Calu3 (cell line): ENCODE measurements around the gene FAM53A. TPM values are rescaled to one million over a fixed set of nuclear protein-coding genes. Genes with fewer than 3 reads are reported as not detected.
A peak's percentile ranks its signal among the peaks of the same experiment; 100 is the strongest.

Experiments used
- Bru-seq: library from RNA; stranded (reverse); fragments of 400-500 nt; gene quantifications from one replicate; lab custom pipeline; 2021; lab: Mats Ljungman, UMichigan
- BruChase-seq, 2 experiments: library from RNA; stranded (reverse); fragments of 400-500 nt; gene quantifications; one replicate each; lab custom pipeline; 2021; lab: Mats Ljungman, UMichigan
- BruUV-seq: library from RNA; stranded (reverse); fragments of 400-500 nt; replicated peaks from 2 replicates; lab custom pipeline; 2021; lab: Mats Ljungman, UMichigan
- CTCF ChIA-PET: fragments of 300-600 bp; sonication (Branson Sonifier 250); formaldehyde crosslinking; loops from one replicate; lab custom pipeline; 2022; ENCODE audit warnings: antibody characterized with exemption; lab: Charles Lee
- DNase-seq: peaks from one replicate; pipeline ENCODE4 v3.0.0; 2022
- H3K27ac Mint-ChIP-seq: one replicate; pipeline ENCODE4 v1.8.0; 2022; ENCODE audit warnings: mixed read lengths; ENCODE audit not compliant: unreplicated experiment
- H3K27me3 Mint-ChIP-seq: one replicate; pipeline ENCODE4 v1.8.0; 2022; ENCODE audit warnings: mixed read lengths; ENCODE audit not compliant: unreplicated experiment
- H3K36me3 Mint-ChIP-seq: one replicate; pipeline ENCODE4 v1.8.0; 2022; ENCODE audit warnings: mild to moderate bottlenecking, moderate library complexity, mixed read lengths; ENCODE audit not compliant: insufficient read depth, unreplicated experiment
- H3K4me1 Mint-ChIP-seq: one replicate; pipeline ENCODE4 v1.8.0; 2022; ENCODE audit warnings: mild to moderate bottlenecking, low read depth, mixed read lengths; ENCODE audit not compliant: unreplicated experiment
- H3K4me3 Mint-ChIP-seq: one replicate; pipeline ENCODE4 v1.8.0; 2022; ENCODE audit warnings: mild to moderate bottlenecking, low read depth, moderate library complexity, mixed read lengths; ENCODE audit not compliant: unreplicated experiment
- H3K9me3 Mint-ChIP-seq: one replicate; pipeline ENCODE4 v1.8.0; 2022; ENCODE audit warnings: low read depth, mixed read lengths; ENCODE audit not compliant: unreplicated experiment
- CTCF ChIP-seq: fragments of 200-600 bp; IDR thresholded peaks from one replicate; pipeline ENCODE4 v1.8.0; 2022; ENCODE audit warnings: antibody characterized with exemption; ENCODE audit not compliant: unreplicated experiment
- intact Hi-C: fragments of 100-400 bp; cut with micrococcal nuclease; formaldehyde crosslinking; loops from one replicate; pipeline ENCODE4 v1.10.0; 2022; ENCODE audit not compliant: unreplicated experiment
- long read RNA-seq: library from polyadenylated mRNA; stranded (forward); transcript quantifications from one replicate; pipeline ENCODE4 v2.0.0, GENCODE V29; 2022
- total RNA-seq: library from RNA; stranded (reverse); gene quantifications from 2 replicates; pipeline ENCODE4 v1.2.3, GENCODE V29; 2022

Gene FAM53A
- total RNA-seq (5.3 and 7.3 TPM in 2 replicates), Bru-seq, nascent RNA (percentile 40 among the genes with signal in this experiment), BruChase-seq, experiment 1, labeled RNA remaining after a 6-hour chase (percentile 41 among the genes with signal in this experiment), BruChase-seq, experiment 2, labeled RNA remaining after a 2-hour chase (percentile 44 among the genes with signal in this experiment)
- long read RNA-seq, transcript FAM53A-201 (5 exons, 2,802 nt), result major isoform, 8 of 13 reads
- long read RNA-seq, partial matches to known transcripts, result 0 of 13 reads
- long read RNA-seq, other reads (novel, unspliced or antisense), result 4 of 13 reads

- CTCF ChIA-PET, result interaction anchor here (1.0 kb wide), 1 partner anchor 9 kb away, joined by 3 read pairs; no protein-coding TSS in a partner anchor
- Mint-ChIP-seq H3K27ac (no peak within 1 kb of the TSS), H3K4me1 (peaks cover 16% of the 10 kb centered on the region), H3K4me3 (peak within 1 kb of the TSS; percentile 65), H3K9me3 (no peaks in the 10 kb centered on the region), H3K27me3 (no peaks in the 10 kb centered on the region), H3K36me3 (peaks cover 23% of the 10 kb centered on the region)
- intact Hi-C loops, result no loop called here
- DNase-seq, result peak; percentile 96
- no peak for TF ChIP-seq CTCF
- BruUV-seq, result no TSS peak
Observed at GRCh38 chr4:1683736-1684505, at the start of gene FAM53A. Gene FAM53A (minus strand): TSS chr4:1684313. CDS start chr4:1668741, 15,572 bp downstream.

GRCh38 chr4:1732911-1733310 is 48.8 kb upstream of the FAM53A start:
- CTCF ChIA-PET, result no interaction called here
- no peak for DNase-seq
- no peak overlapping the region for H3K4me3 Mint-ChIP-seq
- no peak for TF ChIP-seq CTCF
- no peaks in the 10 kb centered on the region for H3K27me3 Mint-ChIP-seq
- H3K9me3 Mint-ChIP-seq, result no peaks in the 10 kb centered on the region
- intact Hi-C loops, result no loop called here
- peaks cover 56% of the 10 kb centered on the region for H3K36me3 Mint-ChIP-seq
- H3K27ac Mint-ChIP-seq, result no peak overlapping the region
- H3K4me1 Mint-ChIP-seq, result peaks cover 19% of the 10 kb centered on the region
- no TSS peak for BruUV-seq

DNA sequence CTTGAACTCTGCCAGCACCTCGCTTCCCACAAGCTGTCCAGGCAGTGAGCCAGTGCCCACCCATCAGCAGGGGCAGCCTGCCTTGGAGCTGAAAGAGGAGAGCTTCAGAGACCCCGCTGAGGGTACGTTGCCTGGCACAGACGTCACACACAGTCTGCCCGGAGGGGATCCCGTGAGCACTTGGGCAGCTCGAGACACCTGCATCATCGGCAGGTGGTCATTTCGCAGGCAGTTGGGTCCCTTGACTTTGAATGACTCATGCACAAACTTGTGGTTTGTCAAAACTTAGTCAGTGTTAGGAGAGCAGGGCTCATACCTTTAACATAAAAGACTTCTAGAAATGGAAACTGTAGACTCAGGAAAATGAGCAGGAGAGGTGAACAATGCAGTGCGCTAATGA is 47.1 kb upstream of the FAM53A start:
- CTCF ChIA-PET, result no interaction called here
- no peak for DNase-seq
- BruUV-seq, result no TSS peak
- intact Hi-C loops, result no loop called here
- Mint-ChIP-seq H3K27me3 (no peaks in the 10 kb centered on the region), H3K4me3 (no peak overlapping the region), H3K9me3 (no peaks in the 10 kb centered on the region), H3K27ac (no peak overlapping the region), H3K4me1 (peaks cover 36% of the 10 kb centered on the region), H3K36me3 (peaks cover 58% of the 10 kb centered on the region)
- no peak for TF ChIP-seq CTCF

GRCh38 chr4:1730532-1731135 is 46.5 kb upstream of the FAM53A start:
- Mint-ChIP-seq H3K4me3 (no peak overlapping the region), H3K27me3 (no peaks in the 10 kb centered on the region), H3K9me3 (no peaks in the 10 kb centered on the region), H3K27ac (no peak overlapping the region), H3K4me1 (peaks cover 38% of the 10 kb centered on the region), H3K36me3 (peaks cover 56% of the 10 kb centered on the region)
- intact Hi-C loops, result no loop called here
- CTCF ChIA-PET, result no interaction called here
- TF ChIP-seq CTCF, result no peak
- no TSS peak for BruUV-seq
- DNase-seq, result no peak
